T-cell (primary cell): ENCODE measurements around the gene RDH12. TPM values are rescaled to one million over a fixed set of nuclear protein-coding genes. Genes with fewer than 3 reads are reported as not detected.

Experiments used
- ATAC-seq, 4 experiments: fragments of 200-7000 bp in 3 of 4; fragments of 150-1000 bp in 1 of 4; cut with Tn5 transposase; replicated peaks in 1 of 4; 1 replicate in 3 of 4; 2 replicates in 1 of 4; pipeline ENCODE4 v1.10.0; 2021; ENCODE audit warnings: moderate library complexity in 3 of 4, mild to moderate bottlenecking in 2 of 4, moderate number of reproducible peaks in 1 of 4
- CTCF ChIA-PET, 2 donors: fragments of 300-600 bp; sonication (Branson Sonifier 250); formaldehyde crosslinking; loops; one replicate each; lab custom pipeline; 2022; ENCODE audit warnings: antibody characterized with exemption in 2 of 2; lab: Charles Lee
- POLR2A ChIA-PET, 2 donors: fragments of 300-600 bp; sonication (Branson Sonifier 250); formaldehyde crosslinking; loops; one replicate each; lab custom pipeline; 2022; ENCODE audit warnings: antibody characterized with exemption in 2 of 2; lab: Charles Lee
- DNase-seq, 35 experiments: peaks; one replicate each; pipeline versions ENCODE4 v3.0.0 to v3.0.0-alpha.2; 2013 to 2023
- H3K27ac ChIP-seq: one replicate; pipeline ENCODE4 v1.5.1; 2013; ENCODE audit warnings: low read length
- H3K27me3 ChIP-seq, 2 experiments: replicated peaks in 1 of 2; 1 replicate in 1 of 2; 2 replicates in 1 of 2; pipeline versions ENCODE4 v1.6.1 to v1.7.0; 2013; ENCODE audit warnings: low read length in 1 of 2, mixed read lengths in 1 of 2; ENCODE audit not compliant: control insufficient read depth in 2 of 2, insufficient read depth in 2 of 2; ENCODE audit errors: extremely low read depth in 1 of 2
- H3K36me3 ChIP-seq, 2 donors: 1 replicate in 1 of 2; 2 replicates in 1 of 2; pipeline versions ENCODE4 v1.6.1 to v1.7.0; 2013; ENCODE audit warnings: low read length in 1 of 2; ENCODE audit not compliant: control insufficient read depth in 2 of 2, insufficient read depth in 1 of 2; ENCODE audit errors: extremely low read depth in 1 of 2
- H3K4me1 ChIP-seq, 2 experiments: 1 replicate in 1 of 2; 2 replicates in 1 of 2; pipeline versions ENCODE4 v1.6.1 to v1.7.0; 2013; ENCODE audit warnings: low read length in 2 of 2, mixed read lengths in 1 of 2; ENCODE audit not compliant: insufficient read depth in 2 of 2, control insufficient read depth in 1 of 2; ENCODE audit errors: extremely low read depth in 1 of 2
- H3K4me3 ChIP-seq, 2 donors: 1 replicate in 1 of 2; 2 replicates in 1 of 2; pipeline versions ENCODE4 v1.5.1 to v1.7.0; 2013; ENCODE audit warnings: mild to moderate bottlenecking in 2 of 2, low read length in 1 of 2, moderate library complexity in 1 of 2; ENCODE audit not compliant: control insufficient read depth in 1 of 2; ENCODE audit errors: extremely low read depth in 1 of 2
- H3K9me3 ChIP-seq: 2 replicates; pipeline ENCODE4 v1.7.0; 2013
- H3K27ac Mint-ChIP-seq, 2 donors: one replicate each; pipeline ENCODE4 v1.8.0; 2020 to 2021; ENCODE audit warnings: mild to moderate bottlenecking in 2 of 2, mixed read lengths in 2 of 2
- H3K27me3 Mint-ChIP-seq, 2 donors: one replicate each; pipeline ENCODE4 v1.8.0; 2021 to 2022; ENCODE audit warnings: mixed read lengths in 2 of 2
- H3K36me3 Mint-ChIP-seq: one replicate; pipeline ENCODE4 v1.8.0; 2021; ENCODE audit warnings: mixed read lengths
- H3K4me1 Mint-ChIP-seq, 3 donors: one replicate each; pipeline ENCODE4 v1.8.0; 2020 to 2022; ENCODE audit warnings: mixed read lengths in 3 of 3, mild to moderate bottlenecking in 1 of 3
- H3K4me3 Mint-ChIP-seq, 3 donors: one replicate each; pipeline ENCODE4 v1.8.0; 2020 to 2022; ENCODE audit warnings: mild to moderate bottlenecking in 3 of 3, mixed read lengths in 3 of 3, moderate library complexity in 3 of 3
- H3K9me3 Mint-ChIP-seq, 3 donors: one replicate each; pipeline ENCODE4 v1.8.0; 2020 to 2022; ENCODE audit warnings: mixed read lengths in 3 of 3
- WGBS: methylation state at CpG from one replicate; pipeline ENCODE4 v1.1.5; 2013; ENCODE audit warnings: missing lambda C conversion rate; ENCODE audit not compliant: insufficient coverage; 5-methylcytosine and 5-hydroxymethylcytosine counted together
- total RNA-seq, 35 experiments: library from RNA in 6 of 35; stranded (reverse) in 6 of 35; fragments of 120-200 nt in 1 of 35; gene quantifications; one replicate each; pipeline versions ENCODE4 v1.2.1 to v1.2.4 and lab custom pipeline; 2013 to 2026

RDH12 gene
- total RNA-seq, 5 donors from 2014 or later (not counting 1 experiment from before 2014, with no cell fraction given): not detected

GRCh38 chr14:67762051-67762450, 60.4 kb downstream of the RDH12 start:
- WGBS: no CpG with 5 or more reads among the region's 5 CpGs
- ChIA-PET CTCF (no interaction called here), POLR2A (no interaction called here)
- DNase-seq (no peak), ATAC-seq (no peak)
- Histone ChIP-seq H3K27me3 (no peaks in the 10 kb centered on the region), H3K36me3 (peaks cover 4 to 69% of the 10 kb centered on the region in 2 donors), H3K9me3 (no peaks in the 10 kb centered on the region), H3K4me3 (no peak overlapping the region), H3K4me1 (no peaks in the 10 kb centered on the region), H3K27ac (no peak overlapping the region)
- H3K27me3 Mint-ChIP-seq: no peaks in the 10 kb centered on the region
- H3K36me3 Mint-ChIP-seq: peaks cover 66% of the 10 kb centered on the region
- H3K9me3 Mint-ChIP-seq: no peaks in the 10 kb centered on the region
- no peak overlapping the region for H3K27ac Mint-ChIP-seq
- H3K4me3 Mint-ChIP-seq: no peak overlapping the region
- H3K4me1 Mint-ChIP-seq: no peaks in the 10 kb centered on the region

DNA sequence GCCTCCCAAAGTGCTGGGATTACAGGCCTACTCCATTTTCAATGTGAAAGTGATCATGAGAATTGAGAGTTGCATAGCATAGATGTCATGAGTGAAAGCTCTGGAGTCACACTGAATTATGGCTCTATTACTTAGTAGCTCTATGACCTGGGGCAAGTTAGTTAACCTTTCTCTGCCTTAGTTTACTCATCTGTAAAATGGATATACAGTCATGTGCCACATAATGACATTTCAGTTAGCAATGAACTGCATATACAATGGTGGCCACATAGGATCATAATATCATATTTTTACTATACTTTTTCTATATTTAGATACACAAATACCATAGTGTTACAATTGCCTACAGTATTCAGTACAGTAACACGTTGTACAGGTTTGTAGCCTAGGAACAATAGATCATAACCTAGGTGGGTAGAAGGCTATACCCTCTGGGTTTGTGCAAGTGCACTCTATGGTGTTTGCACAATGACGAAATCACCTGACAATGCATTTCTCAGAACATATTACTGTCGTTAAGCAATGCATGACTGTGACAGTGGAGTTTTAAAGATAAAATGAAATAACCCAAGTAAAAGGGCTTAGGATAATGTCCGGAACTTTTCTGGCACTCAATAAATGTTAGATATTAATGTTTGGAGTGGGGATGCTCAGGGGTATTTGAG, 61.6 kb downstream of the RDH12 start:
- H3K27me3 ChIP-seq: no peaks in the 10 kb centered on the region
- H3K9me3 ChIP-seq: no peaks in the 10 kb centered on the region
- no peak for ATAC-seq
- H3K36me3 ChIP-seq: peaks cover 5 to 79% of the 10 kb centered on the region in 2 donors
- no peak for DNase-seq
- no peak overlapping the region for H3K4me3 ChIP-seq
- Mint-ChIP-seq H3K27ac (no peak overlapping the region), H3K4me1 (no peaks in the 10 kb centered on the region), H3K27me3 (no peaks in the 10 kb centered on the region), H3K4me3 (no peak overlapping the region), H3K9me3 (no peaks in the 10 kb centered on the region), H3K36me3 (peaks cover 69% of the 10 kb centered on the region)
- ChIA-PET CTCF (no interaction called here), POLR2A (no interaction called here)
- WGBS: 100% methylated on average over 1 of the region's 4 CpGs
- no peak overlapping the region for H3K27ac ChIP-seq
- H3K4me1 ChIP-seq: no peaks in the 10 kb centered on the region

GRCh38 chr14:67764496-67764895, 62.8 kb downstream of the RDH12 start:
- Histone ChIP-seq H3K9me3 (no peaks in the 10 kb centered on the region), H3K27ac (no peak overlapping the region), H3K4me1 (no peaks in the 10 kb centered on the region), H3K36me3 (peaks cover 2 to 90% of the 10 kb centered on the region in 2 donors), H3K27me3 (no peaks in the 10 kb centered on the region), H3K4me3 (no peak overlapping the region)
- CTCF ChIA-PET: no interaction called here
- ATAC-seq (no peak), DNase-seq (no peak)
- no peak overlapping the region for H3K27ac Mint-ChIP-seq
- POLR2A ChIA-PET: no interaction called here
- peaks cover 74% of the 10 kb centered on the region for H3K36me3 Mint-ChIP-seq
- no peaks in the 10 kb centered on the region for H3K9me3 Mint-ChIP-seq
- no peak overlapping the region for H3K4me3 Mint-ChIP-seq
- H3K27me3 Mint-ChIP-seq: no peaks in the 10 kb centered on the region
- WGBS: no CpG with 5 or more reads among the region's 4 CpGs
- no peaks in the 10 kb centered on the region for H3K4me1 Mint-ChIP-seq

DNA sequence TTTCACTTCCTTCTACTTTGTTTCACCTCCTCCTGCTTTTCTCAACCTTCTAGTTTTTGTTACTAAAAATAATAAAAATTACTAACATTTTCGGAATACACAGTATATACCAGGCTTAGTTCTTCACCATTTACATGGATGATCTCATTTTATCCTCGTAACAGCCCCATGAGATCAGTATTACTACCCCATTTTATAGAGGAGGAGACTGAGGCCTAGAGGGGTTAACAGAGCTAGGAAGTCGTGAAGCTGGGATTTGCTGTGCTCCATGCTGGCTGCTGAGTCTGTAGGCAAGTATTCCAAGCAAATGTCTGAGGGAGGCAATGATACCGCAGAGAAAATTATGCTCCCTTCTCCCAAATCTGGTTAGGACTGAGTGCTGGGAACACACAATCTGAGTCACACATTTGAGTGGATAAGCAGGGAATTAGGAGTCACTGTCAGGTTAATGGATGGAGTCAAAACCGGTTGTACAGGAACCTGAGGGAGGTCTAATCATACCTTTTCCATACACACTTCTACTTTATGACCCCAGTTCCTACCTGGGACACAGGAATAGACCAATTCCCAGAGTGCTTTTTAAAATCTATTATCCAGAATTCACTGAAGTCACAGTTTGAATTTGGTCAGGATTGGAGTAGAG, 63.6 kb downstream of the RDH12 start:
- H3K36me3 Mint-ChIP-seq: peaks cover 74% of the 10 kb centered on the region
- no peaks in the 10 kb centered on the region for H3K27me3 Mint-ChIP-seq
- no peaks in the 10 kb centered on the region for H3K27me3 ChIP-seq
- no peak overlapping the region for H3K4me3 ChIP-seq
- H3K27ac ChIP-seq: no peak overlapping the region
- DNase-seq (no peak), ATAC-seq (no peak)
- H3K27ac Mint-ChIP-seq: no peak overlapping the region
- H3K9me3 ChIP-seq: no peaks in the 10 kb centered on the region
- H3K36me3 ChIP-seq: peaks cover 2 to 90% of the 10 kb centered on the region in 2 donors
- no peaks in the 10 kb centered on the region for H3K9me3 Mint-ChIP-seq
- no peaks in the 10 kb centered on the region for H3K4me1 ChIP-seq
- ChIA-PET CTCF (no interaction called here), POLR2A (no interaction called here)
- no CpG with 5 or more reads among the region's 5 CpGs for WGBS
- no peak overlapping the region for H3K4me3 Mint-ChIP-seq
- H3K4me1 Mint-ChIP-seq: no peaks in the 10 kb centered on the region

GRCh38 chr14:67766035-67766680, 64.5 kb downstream of the RDH12 start:
- ChIA-PET POLR2A (no interaction called here), CTCF (no interaction called here)
- H3K27me3 ChIP-seq: no peaks in the 10 kb centered on the region
- peaks cover 68% of the 10 kb centered on the region for H3K36me3 Mint-ChIP-seq
- no peaks in the 10 kb centered on the region for H3K4me1 ChIP-seq
- peaks cover 2 to 85% of the 10 kb centered on the region in 2 donors for H3K36me3 ChIP-seq
- no peaks in the 10 kb centered on the region for H3K9me3 Mint-ChIP-seq
- H3K27ac Mint-ChIP-seq: no peak overlapping the region
- ATAC-seq (no peak), DNase-seq (no peak)
- H3K27ac ChIP-seq: no peak overlapping the region
- no peaks in the 10 kb centered on the region for H3K4me1 Mint-ChIP-seq
- H3K4me3 Mint-ChIP-seq: no peak overlapping the region
- no peaks in the 10 kb centered on the region for H3K27me3 Mint-ChIP-seq
- 98% methylated on average over 5 of the region's 10 CpGs for WGBS
- H3K9me3 ChIP-seq: no peaks in the 10 kb centered on the region
- H3K4me3 ChIP-seq: no peak overlapping the region

DNA sequence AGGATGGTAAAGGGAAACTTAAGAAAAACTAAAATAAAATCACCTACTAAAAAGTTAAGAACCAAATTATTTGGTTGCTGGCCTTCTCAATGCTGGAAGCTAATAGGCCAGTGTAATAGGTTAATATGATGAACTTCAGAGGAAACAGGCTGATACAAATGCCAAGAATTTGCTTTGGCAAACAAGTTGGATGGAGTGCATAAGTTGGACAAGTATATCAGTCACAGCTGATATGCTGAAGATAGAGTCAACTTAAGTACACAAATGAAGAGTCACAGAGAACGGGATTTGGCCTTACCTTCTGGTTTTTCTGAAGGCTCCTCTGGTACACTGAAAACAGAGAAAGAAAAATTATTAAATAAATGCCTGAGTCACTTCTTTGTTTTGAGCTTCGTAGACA, 66.5 kb downstream of the RDH12 start:
- Histone ChIP-seq H3K9me3 (no peaks in the 10 kb centered on the region), H3K4me3 (no peak overlapping the region), H3K4me1 (no peaks in the 10 kb centered on the region), H3K27ac (no peak overlapping the region), H3K27me3 (no peaks in the 10 kb centered on the region), H3K36me3 (peaks cover 2 to 90% of the 10 kb centered on the region in 2 donors)
- DNase-seq: no peak
- ChIA-PET CTCF (no interaction called here), POLR2A (no interaction called here)
- Mint-ChIP-seq H3K36me3 (peaks cover 74% of the 10 kb centered on the region), H3K4me3 (no peak overlapping the region), H3K4me1 (no peaks in the 10 kb centered on the region), H3K27ac (no peak overlapping the region), H3K9me3 (no peaks in the 10 kb centered on the region), H3K27me3 (no peaks in the 10 kb centered on the region)
- no peak for ATAC-seq
- WGBS: 100% methylated on average over 1 of the region's 2 CpGs
